Panc1 (cell line): ENCODE data around the gene SPOCK1. TPM values are rescaled to one million over a fixed set of nuclear protein-coding genes. Genes with fewer than 3 reads are reported as not detected.

ENCODE experiments used
- ATAC-seq: fragments of 200-7000 bp; cut with Tn5 transposase; 2 replicates; pipeline ENCODE4 v1.9.1; 2020; ENCODE audit warnings: mild to moderate bottlenecking, moderate library complexity
- BruUV-seq: library from RNA; stranded (reverse); fragments of 400-500 nt; replicated peaks from 2 replicates; lab custom pipeline; 2021; lab: Mats Ljungman, UMichigan
- CTCF ChIA-PET: fragments of 300-600 bp; sonication (Branson Sonifier 250); formaldehyde crosslinking; loops from one replicate; lab custom pipeline; 2022; ENCODE audit warnings: antibody characterized with exemption; lab: Charles Lee
- POLR2A ChIA-PET: fragments of 300-600 bp; sonication (Branson Sonifier 250); formaldehyde crosslinking; loops from one replicate; lab custom pipeline; 2022; ENCODE audit warnings: antibody characterized with exemption; lab: Charles Lee
- DNase-seq: peaks from one replicate; pipeline ENCODE4 v3.0.0-alpha.2; 2010; ENCODE audit warnings: low read depth, low spot score
- H3K27ac ChIP-seq: 2 replicates; pipeline ENCODE4 v1.5.1; 2011; ENCODE audit warnings: mild to moderate bottlenecking, low read length, inconsistent platforms
- H3K27me3 ChIP-seq: fragments of 200-500 bp; sonication (Bioruptor generic); 2 replicates; pipeline ENCODE4 v1.6.0; 2014; ENCODE audit warnings: low read length, inconsistent platforms; ENCODE audit not compliant: control insufficient read depth, insufficient read depth
- H3K36me3 ChIP-seq: fragments of 200-500 bp; sonication (Bioruptor generic); 2 replicates; pipeline ENCODE4 v1.5.1; 2014; ENCODE audit warnings: inconsistent platforms, mild to moderate bottlenecking, low read length, moderate library complexity; ENCODE audit not compliant: control insufficient read depth, insufficient read depth
- H3K4me1 ChIP-seq: 2 replicates; pipeline ENCODE4 v1.5.1; 2011; ENCODE audit warnings: inconsistent platforms, mild to moderate bottlenecking, low read length, moderate library complexity; ENCODE audit not compliant: control insufficient read depth, insufficient read depth
- H3K4me3 ChIP-seq, 2 experiments: 2 replicates each; pipeline ENCODE4 v1.5.1; 2011 to 2012; ENCODE audit warnings: low read depth in 2 of 2, low read length in 2 of 2, mild to moderate bottlenecking in 2 of 2, inconsistent platforms in 1 of 2, moderate library complexity in 1 of 2
- H3K9me3 ChIP-seq: fragments of 200-500 bp; sonication (Bioruptor generic); 2 replicates; pipeline ENCODE4 v1.5.1; 2014; ENCODE audit warnings: low read depth, mild to moderate bottlenecking, inconsistent platforms, low read length, moderate library complexity; ENCODE audit not compliant: control insufficient read depth, insufficient read depth
- POLR2AphosphoS5 ChIP-seq: IDR thresholded peaks from 2 replicates; pipeline ENCODE4 v1.6.1; 2012; ENCODE audit warnings: mild to moderate bottlenecking, low read depth, low read length, moderate library complexity
- SIN3A ChIP-seq: IDR thresholded peaks from 2 replicates; pipeline ENCODE4 v1.6.1; 2012; ENCODE audit warnings: low read depth, mild to moderate bottlenecking, low read length, moderate library complexity, borderline replicate concordance; ENCODE audit not compliant: insufficient read depth
- TCF7L2 ChIP-seq: IDR thresholded peaks from 2 replicates; pipeline ENCODE4 v1.6.1; 2011; ENCODE audit warnings: mild to moderate bottlenecking, low read depth, low read length, inconsistent platforms
- in situ Hi-C: cut with HindIII; loops from 2 replicates; pipeline ENCODE4 v1.10.0; 2016; ENCODE audit warnings: low sequenced_read_pairs, low pct_unique_long_range_greater_than_20kb
- intact Hi-C: fragments of 100-400 bp; cut with micrococcal nuclease; formaldehyde crosslinking; loops from one replicate; pipeline ENCODE4 v1.10.0; 2022; ENCODE audit not compliant: unreplicated experiment
- total RNA-seq: library from RNA; stranded (reverse); gene quantifications from one replicate; pipeline ENCODE4 v1.2.1, GENCODE V29; 2021; ENCODE audit not compliant: unreplicated experiment
- TF ChIP-seq, protein P1 (sequence below): fragments of 450-650 bp; IDR thresholded peaks from 2 replicates; pipeline ENCODE4 v1.5.1; 2017; ENCODE audit warnings: mild to moderate bottlenecking
- TF ChIP-seq, protein P2 (sequence below), 2 experiments: IDR thresholded peaks; 2 replicates each; pipeline ENCODE4 v1.6.1; 2011 to 2012; ENCODE audit warnings: low read depth in 2 of 2, control low read depth in 1 of 2, low read length in 1 of 2, mild to moderate bottlenecking in 1 of 2, moderate library complexity in 1 of 2; ENCODE audit not compliant: insufficient read depth in 1 of 2

SPOCK1 gene
- total RNA-seq, 1 experiment from 2014 or later, result 15.6 TPM

DNA sequence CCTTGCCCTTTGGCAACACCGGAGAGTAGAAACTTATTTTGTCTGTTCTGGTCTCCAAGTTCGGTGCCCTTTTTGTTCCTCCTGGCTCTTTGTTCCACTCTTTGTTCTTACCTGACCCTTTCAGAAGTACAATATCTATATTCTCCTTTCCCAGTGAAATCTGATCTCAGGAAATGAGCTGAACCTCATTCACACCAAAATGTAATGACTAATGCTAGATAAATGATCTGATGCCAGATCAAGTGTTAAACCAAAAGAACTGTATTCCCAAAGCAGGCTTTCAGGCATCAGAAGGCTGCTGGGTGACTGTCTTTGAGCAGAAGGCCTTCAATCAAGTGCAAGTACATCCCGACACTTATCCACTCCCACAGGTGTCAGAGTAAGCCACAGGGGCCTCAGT lies 156.4 kb downstream of the SPOCK1 start:
- ATAC-seq, result no peak
- CTCF ChIA-PET, result interaction anchor here (0.9 kb wide), 1 partner anchor 23 kb away, joined by 5 read pairs; no protein-coding TSS in a partner anchor
- no peaks in the 10 kb centered on the region for H3K9me3 ChIP-seq
- no TSS peak for BruUV-seq
- no peaks in the 10 kb centered on the region for H3K4me1 ChIP-seq
- POLR2A ChIA-PET, result no interaction called here
- in situ Hi-C loops (no loop called here), intact Hi-C loops (loop anchor here (5.0 kb wide), 1 partner anchor 155 kb away; the partner anchor contains the start of gene SPOCK1)
- DNase-seq, result no peak
- no peak overlapping the region for H3K27ac ChIP-seq
- TF ChIP-seq SIN3A (no peak), TCF7L2 (no peak), POLR2AphosphoS5 (no peak)
- TF ChIP-seq, protein P1, sequence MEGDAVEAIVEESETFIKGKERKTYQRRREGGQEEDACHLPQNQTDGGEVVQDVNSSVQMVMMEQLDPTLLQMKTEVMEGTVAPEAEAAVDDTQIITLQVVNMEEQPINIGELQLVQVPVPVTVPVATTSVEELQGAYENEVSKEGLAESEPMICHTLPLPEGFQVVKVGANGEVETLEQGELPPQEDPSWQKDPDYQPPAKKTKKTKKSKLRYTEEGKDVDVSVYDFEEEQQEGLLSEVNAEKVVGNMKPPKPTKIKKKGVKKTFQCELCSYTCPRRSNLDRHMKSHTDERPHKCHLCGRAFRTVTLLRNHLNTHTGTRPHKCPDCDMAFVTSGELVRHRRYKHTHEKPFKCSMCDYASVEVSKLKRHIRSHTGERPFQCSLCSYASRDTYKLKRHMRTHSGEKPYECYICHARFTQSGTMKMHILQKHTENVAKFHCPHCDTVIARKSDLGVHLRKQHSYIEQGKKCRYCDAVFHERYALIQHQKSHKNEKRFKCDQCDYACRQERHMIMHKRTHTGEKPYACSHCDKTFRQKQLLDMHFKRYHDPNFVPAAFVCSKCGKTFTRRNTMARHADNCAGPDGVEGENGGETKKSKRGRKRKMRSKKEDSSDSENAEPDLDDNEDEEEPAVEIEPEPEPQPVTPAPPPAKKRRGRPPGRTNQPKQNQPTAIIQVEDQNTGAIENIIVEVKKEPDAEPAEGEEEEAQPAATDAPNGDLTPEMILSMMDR, result no peak
- TF ChIP-seq, protein P2, sequence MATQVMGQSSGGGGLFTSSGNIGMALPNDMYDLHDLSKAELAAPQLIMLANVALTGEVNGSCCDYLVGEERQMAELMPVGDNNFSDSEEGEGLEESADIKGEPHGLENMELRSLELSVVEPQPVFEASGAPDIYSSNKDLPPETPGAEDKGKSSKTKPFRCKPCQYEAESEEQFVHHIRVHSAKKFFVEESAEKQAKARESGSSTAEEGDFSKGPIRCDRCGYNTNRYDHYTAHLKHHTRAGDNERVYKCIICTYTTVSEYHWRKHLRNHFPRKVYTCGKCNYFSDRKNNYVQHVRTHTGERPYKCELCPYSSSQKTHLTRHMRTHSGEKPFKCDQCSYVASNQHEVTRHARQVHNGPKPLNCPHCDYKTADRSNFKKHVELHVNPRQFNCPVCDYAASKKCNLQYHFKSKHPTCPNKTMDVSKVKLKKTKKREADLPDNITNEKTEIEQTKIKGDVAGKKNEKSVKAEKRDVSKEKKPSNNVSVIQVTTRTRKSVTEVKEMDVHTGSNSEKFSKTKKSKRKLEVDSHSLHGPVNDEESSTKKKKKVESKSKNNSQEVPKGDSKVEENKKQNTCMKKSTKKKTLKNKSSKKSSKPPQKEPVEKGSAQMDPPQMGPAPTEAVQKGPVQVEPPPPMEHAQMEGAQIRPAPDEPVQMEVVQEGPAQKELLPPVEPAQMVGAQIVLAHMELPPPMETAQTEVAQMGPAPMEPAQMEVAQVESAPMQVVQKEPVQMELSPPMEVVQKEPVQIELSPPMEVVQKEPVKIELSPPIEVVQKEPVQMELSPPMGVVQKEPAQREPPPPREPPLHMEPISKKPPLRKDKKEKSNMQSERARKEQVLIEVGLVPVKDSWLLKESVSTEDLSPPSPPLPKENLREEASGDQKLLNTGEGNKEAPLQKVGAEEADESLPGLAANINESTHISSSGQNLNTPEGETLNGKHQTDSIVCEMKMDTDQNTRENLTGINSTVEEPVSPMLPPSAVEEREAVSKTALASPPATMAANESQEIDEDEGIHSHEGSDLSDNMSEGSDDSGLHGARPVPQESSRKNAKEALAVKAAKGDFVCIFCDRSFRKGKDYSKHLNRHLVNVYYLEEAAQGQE (IDR thresholded peaks at IDR 0.05; ENCODE audit: insufficient read depth in 1 of 2, low read depth in 2 of 2, low read length in 1 of 2), result no peak
- no peak overlapping the region for H3K4me3 ChIP-seq
- H3K27me3 ChIP-seq, result no peaks in the 10 kb centered on the region
- H3K36me3 ChIP-seq, result no peaks in the 10 kb centered on the region

DNA sequence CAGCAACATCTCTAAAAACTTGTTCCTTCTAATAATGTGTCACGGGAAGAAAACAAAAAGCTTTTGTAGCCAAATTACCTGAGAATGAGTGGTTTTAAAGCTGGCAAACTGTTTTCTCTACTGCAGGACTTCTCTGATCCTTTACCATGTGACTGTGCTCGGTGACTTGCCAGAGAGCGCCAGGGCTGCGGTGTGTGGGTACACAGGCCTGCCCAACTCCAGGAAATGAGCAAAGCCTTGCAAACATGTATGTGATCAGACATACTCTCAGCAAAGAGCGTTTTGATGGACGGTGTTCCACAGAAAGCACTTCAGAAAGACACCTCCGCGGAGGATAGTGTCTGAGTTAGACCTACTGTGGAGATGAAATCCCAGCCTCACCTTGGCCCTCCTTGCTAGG lies 157.3 kb downstream of the SPOCK1 start:
- H3K27me3 ChIP-seq, result no peaks in the 10 kb centered on the region
- H3K4me3 ChIP-seq, result no peak overlapping the region
- no peak for ATAC-seq
- TF ChIP-seq SIN3A, result no peak
- TF ChIP-seq, protein P2 (IDR thresholded peaks at IDR 0.05; ENCODE audit: insufficient read depth in 1 of 2, low read depth in 2 of 2, low read length in 1 of 2), result no peak
- TF ChIP-seq TCF7L2, result no peak
- no peak for TF ChIP-seq POLR2AphosphoS5
- TF ChIP-seq, protein P1, result no peak
- H3K36me3 ChIP-seq, result no peaks in the 10 kb centered on the region
- ChIA-PET CTCF (no interaction called here), POLR2A (no interaction called here)
- intact Hi-C loops, result loop anchor here (5.0 kb wide), 1 partner anchor 155 kb away; the partner anchor contains the start of gene SPOCK1
- in situ Hi-C loops, result no loop called here
- H3K27ac ChIP-seq, result no peak overlapping the region
- H3K4me1 ChIP-seq, result no peaks in the 10 kb centered on the region
- DNase-seq, result no peak
- H3K9me3 ChIP-seq, result no peaks in the 10 kb centered on the region
- BruUV-seq, result no TSS peak
